ENCODE results near the gene DNASE1L3.

DNASE1L3 gene

DNA sequence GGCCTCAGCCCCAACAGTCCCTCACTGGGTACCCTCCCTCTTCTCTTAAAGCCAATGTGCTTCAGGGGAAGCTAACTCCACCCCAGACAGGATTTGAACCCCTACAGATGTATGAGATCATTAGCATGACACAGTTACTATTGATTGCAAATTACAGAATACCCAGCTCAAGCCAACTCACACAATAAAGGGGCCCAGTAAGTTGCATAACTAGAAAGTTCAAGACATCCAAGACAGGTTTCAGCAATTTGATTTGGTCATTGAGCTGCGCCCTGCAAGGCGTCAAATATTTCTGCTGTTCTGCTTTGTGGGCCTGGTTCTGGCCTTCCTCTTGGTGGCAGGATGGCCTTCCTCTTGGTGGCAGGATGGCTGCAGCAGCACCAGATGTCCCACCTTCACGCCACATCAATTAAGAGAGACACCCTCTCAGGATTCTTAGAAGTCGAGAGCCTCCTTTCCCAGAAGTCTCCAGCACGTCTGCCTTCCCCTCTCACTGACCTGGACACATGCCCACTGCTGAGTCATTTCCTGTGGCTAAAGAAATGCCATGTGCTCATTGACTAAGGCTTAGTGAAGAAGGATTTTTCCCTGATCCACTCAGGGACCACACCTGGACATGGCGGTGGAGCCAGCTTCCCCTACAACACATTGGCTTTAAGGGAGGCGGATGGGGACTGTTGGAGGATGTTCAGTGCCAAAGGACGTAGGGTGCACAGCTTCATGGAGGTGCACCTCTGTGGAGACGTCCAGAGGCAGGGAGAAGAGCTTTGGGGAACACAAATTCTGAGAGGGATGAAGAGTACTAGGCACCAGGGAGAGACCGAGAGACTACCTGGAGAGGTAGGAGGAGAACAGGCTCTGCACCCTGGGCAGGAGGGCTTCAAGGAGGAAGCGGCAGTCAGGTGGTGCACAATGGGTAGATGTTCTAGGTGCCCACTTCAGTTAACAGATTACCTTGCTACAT lies 49.1 kb downstream of the DNASE1L3 start:
- peak; percentile 83 for DNase-seq (ENCODE audit: low spot score)

DNA sequence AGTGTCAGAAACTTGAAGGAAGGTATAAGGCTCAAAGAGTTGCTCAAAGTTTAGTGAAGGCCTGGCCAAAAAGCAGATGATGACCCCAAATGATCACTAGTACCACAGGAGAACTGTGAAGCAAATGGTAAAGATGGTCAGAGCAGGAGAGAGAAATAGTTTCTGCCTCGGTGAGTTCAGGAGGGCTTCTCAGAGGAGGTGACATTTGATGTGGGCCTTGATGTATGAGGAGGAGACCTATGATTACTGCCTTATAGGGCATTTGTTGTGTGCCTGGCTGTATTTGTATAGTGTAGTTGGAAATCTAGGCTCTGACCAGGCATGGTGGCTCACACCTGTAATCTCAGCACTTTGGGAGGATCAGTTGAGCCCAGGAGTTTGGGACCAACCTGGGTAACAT lies 50.4 kb downstream of the DNASE1L3 start:
- DNase-seq (ENCODE audit: low spot score) = no peak

DNA sequence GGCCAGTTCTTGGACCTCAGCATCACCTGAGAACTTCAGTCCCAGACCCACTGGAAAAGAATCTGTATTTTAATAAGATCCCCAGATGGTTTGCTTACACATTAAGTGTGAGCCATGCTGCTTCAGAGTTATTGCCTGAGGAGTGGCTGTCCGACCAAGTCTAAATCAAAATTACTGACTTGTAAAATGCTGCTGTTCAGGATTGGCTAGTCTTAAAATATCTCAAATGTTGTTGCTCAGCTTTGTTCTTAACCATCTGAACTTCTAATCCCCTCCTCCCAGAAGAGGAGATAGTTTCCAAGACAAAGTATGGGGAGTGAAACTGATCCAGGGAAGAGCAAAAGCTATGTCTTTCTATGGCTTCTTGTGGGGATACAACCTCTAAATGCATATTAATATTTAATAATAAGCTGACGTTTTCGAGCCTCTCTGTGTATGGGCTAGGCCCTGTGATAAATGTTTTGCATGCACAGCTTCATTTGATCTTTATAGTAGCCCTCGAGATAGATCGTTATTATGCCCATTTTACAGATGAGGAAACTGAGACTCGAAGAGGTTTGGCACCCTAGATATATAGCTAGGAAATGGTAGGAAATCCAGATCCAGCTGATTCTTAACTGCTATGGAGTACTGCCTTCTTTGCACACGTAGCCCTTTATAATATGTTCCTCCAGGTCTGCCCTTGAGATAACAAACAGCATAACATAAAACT lies 52.2 kb downstream of the DNASE1L3 start:
- no peak for DNase-seq (ENCODE audit: low spot score)

- no peak for DNase-seq (ENCODE audit: low spot score)
Measured at GRCh38 chr3:58157700-58158099, 53.1 kb downstream of the DNASE1L3 start.

GRCh38 chr3:58155838-58156237 lies 54.9 kb downstream of the DNASE1L3 start:
- DNase-seq (ENCODE audit: low spot score) = no peak

DNA sequence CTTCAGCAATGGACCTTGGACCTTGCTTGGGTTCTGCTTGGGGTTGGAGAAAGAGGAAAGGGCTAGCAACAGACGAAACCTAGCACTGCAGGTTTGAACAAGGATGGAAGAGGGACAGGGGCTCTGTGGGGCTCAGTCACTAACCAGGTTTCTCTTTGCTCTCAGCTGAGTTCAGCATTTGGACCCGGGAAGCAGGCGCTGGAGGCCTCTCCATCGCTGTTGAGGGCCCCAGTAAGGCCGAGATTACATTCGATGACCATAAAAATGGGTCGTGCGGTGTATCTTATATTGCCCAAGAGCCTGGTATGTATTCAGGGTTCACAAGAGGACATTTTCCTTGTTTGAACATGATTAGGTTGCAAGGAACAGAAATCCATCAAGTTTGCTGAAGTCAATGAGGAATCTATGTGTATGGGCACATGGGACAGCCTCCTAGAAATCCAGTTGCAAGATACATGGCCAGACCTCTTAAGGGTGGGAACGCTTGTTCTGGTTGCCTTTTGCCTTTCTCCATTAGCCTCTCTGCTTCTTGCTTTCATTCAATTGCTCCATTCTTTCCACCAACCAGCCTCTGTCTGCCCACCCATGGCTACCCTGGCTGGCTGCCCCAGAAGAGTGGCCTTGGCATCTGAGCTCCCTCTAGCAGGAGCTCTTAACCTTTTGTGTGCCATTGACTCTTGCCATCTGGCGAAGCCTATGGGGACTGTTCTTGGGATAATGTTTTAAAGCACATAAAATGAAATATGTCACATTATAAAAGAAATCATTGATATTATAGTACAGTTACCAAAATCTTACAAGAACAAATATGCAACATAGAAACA lies 55.9 kb downstream of the DNASE1L3 start:
- DNase-seq (ENCODE audit: low spot score) = no peak

GRCh38 chr3:58153371-58153770 lies 57.4 kb downstream of the DNASE1L3 start:
- DNase-seq (ENCODE audit: low spot score) = no peak

DNA sequence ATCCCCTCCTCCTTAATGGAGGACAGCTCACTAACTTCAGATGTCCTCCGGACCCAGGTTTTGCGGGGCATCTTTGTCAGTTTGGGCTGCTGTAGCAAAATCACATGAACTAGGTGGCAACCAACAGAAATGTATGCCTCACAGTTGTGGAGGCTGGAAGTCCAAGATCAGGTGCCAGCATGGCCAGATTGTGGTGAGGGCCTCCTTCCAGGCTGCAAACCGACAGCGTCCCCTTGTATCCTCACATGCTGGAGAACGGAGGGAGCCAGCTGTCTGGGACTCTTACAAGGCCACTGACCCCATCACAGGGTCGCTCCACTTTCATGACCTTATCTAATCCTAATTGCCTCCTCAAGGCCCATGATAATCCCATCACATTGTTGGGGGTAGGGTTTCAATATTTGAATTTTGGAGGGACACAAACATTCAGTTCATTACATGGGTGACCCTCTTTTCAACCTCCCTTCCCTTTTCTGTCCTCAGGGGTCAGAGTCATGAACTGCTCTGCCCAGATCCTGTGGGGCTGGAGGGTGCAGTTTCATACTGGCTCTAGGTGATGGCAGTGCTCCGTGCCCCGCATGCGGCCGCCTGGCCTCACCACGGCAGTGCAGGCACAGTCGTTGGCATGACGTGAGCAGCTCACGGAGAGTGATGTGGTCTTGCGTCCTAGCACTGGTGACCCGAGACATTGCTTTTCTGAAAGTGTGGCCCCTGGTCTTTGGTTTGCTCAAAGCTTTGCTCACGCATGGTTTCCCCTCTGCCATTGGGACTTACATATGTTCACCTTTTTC lies 58.4 kb downstream of the DNASE1L3 start:
- no peak for DNase-seq (ENCODE audit: low spot score)

DNA sequence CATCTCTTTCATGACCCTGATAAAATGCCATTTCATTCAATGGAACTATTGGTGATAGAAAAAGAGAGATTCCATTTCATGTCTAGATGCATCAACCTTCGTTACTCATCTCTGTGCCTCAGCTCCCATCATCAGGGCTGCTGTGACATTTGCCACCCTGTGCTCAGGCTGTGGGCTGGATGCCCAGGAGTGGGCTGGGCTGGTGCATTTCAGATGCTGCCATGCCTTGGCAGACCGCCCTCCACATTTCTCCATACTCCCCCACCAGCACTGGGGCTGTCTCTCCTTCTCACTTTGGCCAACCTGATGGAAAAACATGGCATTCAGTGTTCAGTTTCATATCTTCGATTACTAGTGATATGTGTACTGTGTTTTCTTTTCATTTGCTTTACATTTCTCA lies 59.1 kb downstream of the DNASE1L3 start:
- no peak for DNase-seq (ENCODE audit: low spot score)

DNA sequence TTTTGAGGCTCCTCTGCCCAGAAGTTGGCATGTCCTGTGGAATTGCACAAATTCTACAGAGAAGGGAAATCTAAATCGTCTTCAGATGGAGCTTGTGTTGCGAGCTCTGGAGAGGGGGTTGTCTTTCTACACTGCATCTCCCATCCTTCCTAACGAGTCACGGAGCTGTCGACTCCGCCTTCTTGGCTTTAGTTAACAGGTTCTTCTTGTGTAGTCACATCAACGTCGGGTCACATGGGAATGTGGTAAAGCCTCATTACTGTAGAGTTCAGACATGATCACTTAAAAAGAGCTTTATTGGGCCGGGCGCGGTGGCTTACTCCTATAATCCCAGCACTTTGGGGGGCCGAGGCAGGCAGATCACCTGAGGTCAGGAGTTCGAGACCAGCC lies 60.0 kb downstream of the DNASE1L3 start:
- peak; percentile 25 for DNase-seq (ENCODE audit: low spot score)

- no peak for DNase-seq (ENCODE audit: low spot score)
Measured at GRCh38 chr3:58150130-58150809, 60.5 kb downstream of the DNASE1L3 start.

GRCh38 chr3:58148049-58148448 lies 62.7 kb downstream of the DNASE1L3 start:
- DNase-seq (ENCODE audit: low spot score) = no peak

- no peak for DNase-seq (ENCODE audit: low spot score)
Measured at GRCh38 chr3:58144478-58145325, 66.1 kb downstream of the DNASE1L3 start.

GRCh38 chr3:58143417-58144055 lies 67.2 kb downstream of the DNASE1L3 start:
- no peak for DNase-seq (ENCODE audit: low spot score)

All from GM03348 (cell line).